GM12891 (cell line): ENCODE measurements around the gene AHRR.

ENCODE experiments used
- DNase-seq: peaks from one replicate; pipeline ENCODE4 v3.0.0; 2011; ENCODE audit warnings: low spot score; ENCODE audit not compliant: insufficient read length
- FAIRE-seq: peaks from 2 replicates; lab custom pipeline; 2011; peaks lifted over from hg19 to GRCh38; lab: Jason Lieb, UNC
- PAX5 ChIP-seq: IDR thresholded peaks from 2 replicates; pipeline ENCODE4 v1.6.1; 2011; ENCODE audit warnings: low read length, moderate library complexity, mild to moderate bottlenecking; ENCODE audit not compliant: insufficient read depth, severe bottlenecking
- POLR2A ChIP-seq: IDR thresholded peaks from 2 replicates; pipeline ENCODE4 v1.6.1; 2011; ENCODE audit warnings: low read depth, low read length, control low read depth
- POLR2AphosphoS5 ChIP-seq: IDR thresholded peaks from 2 replicates; pipeline ENCODE4 v1.6.1; 2011; ENCODE audit warnings: low read depth, low read length, control low read depth
- POU2F2 ChIP-seq: IDR thresholded peaks from 2 replicates; pipeline ENCODE4 v1.6.1; 2011; ENCODE audit warnings: low read depth, mild to moderate bottlenecking, control low read depth, low read length, moderate library complexity
- SPI1 ChIP-seq: IDR thresholded peaks from 2 replicates; pipeline ENCODE4 v1.6.1; 2011; ENCODE audit warnings: low read depth, low read length, control low read depth
- TAF1 ChIP-seq: IDR thresholded peaks from 2 replicates; pipeline ENCODE4 v1.6.1; 2011; ENCODE audit warnings: low read depth, low read length, control low read depth

The AHRR gene

DNA sequence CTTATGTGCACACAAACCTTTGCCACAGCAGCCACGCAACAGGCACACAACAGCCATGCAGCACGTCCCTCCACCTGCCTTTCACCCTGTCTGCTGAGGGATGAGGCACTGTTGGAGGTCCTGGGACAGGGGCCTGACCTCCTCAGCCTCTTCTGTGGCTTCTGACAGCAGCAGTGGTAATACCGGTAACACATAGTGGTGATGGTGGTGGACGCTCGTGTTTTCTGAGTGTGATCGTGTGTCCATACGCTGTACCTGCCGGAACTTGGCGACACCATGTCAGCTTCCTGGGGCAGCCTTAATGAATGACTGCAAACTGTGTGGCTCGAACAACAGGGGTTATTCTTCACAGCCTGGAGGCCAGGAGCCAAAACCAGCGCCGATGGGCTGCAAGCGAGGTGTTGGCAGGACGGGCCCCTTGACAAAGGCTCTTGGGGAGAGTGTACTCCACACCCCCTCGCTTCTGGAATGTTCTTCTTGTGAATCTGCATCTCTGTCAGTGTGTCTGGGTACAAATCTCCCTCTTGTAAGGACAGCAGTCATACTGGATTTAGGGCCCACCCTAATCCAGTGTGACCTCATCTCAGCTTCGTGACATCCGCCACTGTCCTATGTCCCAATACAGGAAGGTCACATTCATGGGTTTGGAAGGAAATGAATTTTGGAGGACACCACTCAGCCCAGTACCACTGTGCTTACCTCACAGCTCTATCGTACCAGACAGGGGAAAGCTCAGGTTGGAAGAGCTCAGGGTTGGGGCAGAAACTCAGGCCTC, 66.2 kb downstream of the AHRR start:
- TF ChIP-seq POLR2A (no peak), PAX5 (no peak)
- FAIRE-seq, result no peak
- no peak for DNase-seq

GRCh38 chr5:388266-389196, 67.0 kb downstream of the AHRR start:
- FAIRE-seq, result peak; percentile 28
- TF ChIP-seq TAF1 (no peak), POLR2AphosphoS5 (no peak), POU2F2 (no peak), SPI1 (no peak), PAX5 (no peak), POLR2A (no peak)

DNA sequence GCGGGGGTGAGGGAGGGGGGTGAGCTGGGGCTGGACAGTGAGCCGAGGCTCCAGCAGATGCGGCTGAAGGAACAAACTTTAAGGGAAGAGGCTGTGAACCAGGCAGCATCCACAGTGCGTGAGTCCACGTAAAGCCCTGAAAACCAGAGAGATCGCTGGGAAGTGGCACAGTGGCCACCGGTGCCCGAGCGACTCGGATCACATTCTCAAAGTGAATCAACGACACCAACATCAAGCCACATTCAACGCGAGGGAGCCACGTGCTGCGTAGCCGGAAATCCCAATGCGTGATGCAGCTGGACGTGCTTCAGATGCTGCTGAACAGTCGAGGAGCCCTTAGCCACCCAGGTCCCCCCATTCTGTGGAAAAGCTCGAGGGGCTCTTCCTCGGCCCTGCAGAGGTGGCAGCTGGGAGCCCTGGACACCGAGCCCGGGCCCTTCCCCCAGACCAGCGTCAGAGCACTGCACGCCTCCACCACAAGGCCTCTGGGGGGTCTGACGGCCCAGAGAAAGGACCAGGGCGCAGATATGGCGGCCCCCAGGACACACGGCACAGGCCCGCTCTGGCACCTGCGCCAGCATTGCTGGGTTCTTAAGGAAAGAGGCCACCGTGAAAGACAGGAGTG, 67.8 kb downstream of the AHRR start:
- no peak for TF ChIP-seq PAX5
- TF ChIP-seq TAF1, result no peak
- TF ChIP-seq POLR2AphosphoS5, result peak; percentile 28; the same call in 1 of the 2 replicates
- DNase-seq, result no peak
- FAIRE-seq, result no peak

More at GRCh38 chr5:388266-389196, 67.0 kb downstream of the AHRR start:
- DNase-seq, result no peak

DNA sequence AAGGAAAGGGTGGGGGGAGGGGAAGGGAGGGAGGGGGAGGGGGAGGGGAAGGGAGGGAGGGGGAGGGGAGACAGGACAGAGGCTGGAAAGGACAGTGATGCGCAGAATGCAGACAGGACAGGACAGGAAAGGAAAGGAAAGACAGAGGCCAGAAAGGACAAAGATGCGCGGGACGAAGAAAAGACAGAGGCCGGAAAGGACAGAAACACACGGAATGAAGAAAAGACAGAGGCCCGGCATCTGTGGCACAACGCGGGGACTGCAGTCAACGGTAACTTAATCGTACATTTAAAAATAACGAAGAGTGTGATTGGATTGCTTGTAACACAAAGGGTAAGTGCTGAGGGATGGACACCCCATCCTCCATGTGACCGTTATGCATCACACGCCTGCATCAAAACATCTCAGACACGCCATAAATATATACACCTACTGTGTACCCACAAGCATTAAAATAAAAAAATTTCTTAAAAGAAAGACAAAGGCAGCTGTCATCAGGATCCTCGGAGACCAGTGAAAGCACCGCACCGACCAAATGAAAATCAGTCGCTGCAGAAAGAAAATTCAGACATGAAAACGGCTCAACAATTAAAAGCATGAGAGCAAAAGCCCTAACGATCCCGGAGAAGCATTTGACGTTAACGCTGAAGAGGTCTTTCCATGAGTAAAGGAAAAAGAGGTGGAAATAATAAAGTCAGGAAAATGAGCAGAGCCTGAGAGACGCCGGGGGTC, 68.5 kb downstream of the AHRR start:
- DNase-seq (no peak), FAIRE-seq (no peak)
- TF ChIP-seq TAF1 (no peak), SPI1 (no peak), POU2F2 (no peak), POLR2A (no peak)

- FAIRE-seq (peak; percentile 16), DNase-seq (no peak)
- TF ChIP-seq POLR2A, result no peak
- TF ChIP-seq PAX5, result no peak
- TF ChIP-seq POLR2AphosphoS5, result no peak
- no peak for TF ChIP-seq POU2F2
- no peak for TF ChIP-seq TAF1
- TF ChIP-seq SPI1, result no peak
Observed at GRCh38 chr5:390623-391491, 69.3 kb downstream of the AHRR start.

DNA sequence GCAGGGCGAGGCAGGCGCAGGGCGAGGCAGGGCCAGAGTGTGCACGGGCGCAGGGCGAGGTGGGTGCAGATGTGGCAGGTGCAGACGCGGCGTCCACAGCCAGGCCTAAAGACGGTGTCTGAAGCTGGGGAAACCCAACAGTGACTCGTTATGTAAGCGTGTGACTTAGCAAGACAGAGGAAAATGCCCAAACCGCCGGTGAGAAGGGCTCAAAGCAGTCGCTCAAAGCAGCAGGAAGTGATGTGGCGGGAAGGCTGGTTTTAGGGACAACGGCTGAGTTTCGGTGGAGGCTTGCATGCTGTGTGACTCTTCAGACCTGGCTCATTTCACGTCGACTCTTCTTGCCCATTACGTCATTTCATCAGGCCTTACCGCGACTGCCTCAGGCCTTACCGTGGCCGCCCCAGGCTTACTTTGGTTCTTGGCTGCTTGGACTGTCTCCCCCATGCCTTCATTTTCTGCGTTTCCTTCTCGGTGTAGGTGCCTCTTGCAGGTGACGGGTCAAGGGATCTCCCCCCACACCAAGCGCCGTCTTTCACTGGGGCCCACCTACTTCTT, 71.0 kb downstream of the AHRR start:
- peak; percentile 99 for FAIRE-seq
- DNase-seq, result peak; percentile 82

DNA sequence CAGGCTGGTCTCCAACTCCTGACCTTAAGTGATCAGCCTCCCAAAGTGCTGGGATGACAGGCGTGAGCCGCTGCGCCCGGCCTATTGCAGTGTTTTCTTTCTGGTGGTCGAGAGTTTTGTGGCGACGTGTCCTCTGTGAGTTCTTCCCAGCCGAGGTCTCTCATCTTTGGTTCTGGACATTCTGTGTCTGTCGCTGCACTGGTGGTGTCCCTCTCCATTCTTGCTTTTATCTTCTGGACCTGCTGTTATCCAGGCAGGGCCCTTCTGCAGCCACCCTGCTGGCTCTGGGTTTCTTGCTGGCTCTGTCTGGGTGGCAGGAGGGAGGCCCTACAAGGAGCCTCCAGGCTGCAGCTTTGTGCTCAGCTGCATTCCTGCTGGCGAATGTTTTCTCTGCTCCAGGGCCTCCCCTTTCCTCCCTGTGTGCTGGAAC, 72.3 kb downstream of the AHRR start:
- FAIRE-seq (no peak), DNase-seq (no peak)
- TF ChIP-seq POLR2AphosphoS5, result no peak
- no peak for TF ChIP-seq SPI1
- TF ChIP-seq POU2F2, result no peak
- TF ChIP-seq POLR2A, result no peak

More for the DNA sequence above, 71.0 kb downstream of the AHRR start:
- TF ChIP-seq POLR2AphosphoS5, result peak; percentile 73; the same call in 1 of the 2 replicates
- peak; percentile 74; the same call in 1 of the 2 replicates for TF ChIP-seq POU2F2
- peak; percentile 35; the same call in 1 of the 2 replicates for TF ChIP-seq SPI1
- TF ChIP-seq POLR2A, result peak; percentile 55; the same call in 1 of the 2 replicates
- TF ChIP-seq PAX5, result no peak
- peak; percentile 30; the same call in 1 of the 2 replicates for TF ChIP-seq TAF1

DNA sequence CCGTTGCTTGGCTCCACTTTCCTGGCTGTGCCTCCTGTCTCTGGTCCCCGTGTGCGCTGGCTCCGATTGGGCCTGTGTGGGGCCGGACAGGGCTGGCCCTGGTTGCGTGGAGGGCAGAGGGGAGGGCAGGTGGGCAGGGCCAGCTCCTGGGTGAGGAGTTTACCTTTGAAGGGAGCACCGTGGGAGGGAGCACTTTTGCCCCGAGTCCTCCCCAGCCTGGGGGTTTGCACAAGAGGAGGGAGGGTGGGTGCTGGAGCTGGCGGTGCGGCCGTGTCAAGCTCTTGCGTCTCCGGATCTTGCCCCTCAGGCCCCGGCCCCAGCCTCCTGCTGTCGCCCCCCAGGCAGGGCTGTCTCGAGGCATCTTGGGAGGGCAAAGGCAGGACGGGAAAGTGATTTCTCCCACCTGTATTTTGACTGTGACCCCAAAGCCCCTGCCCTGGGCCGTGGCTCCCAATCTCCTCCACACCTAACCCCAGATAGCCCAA, 73.2 kb downstream of the AHRR start:
- no peak for FAIRE-seq
- DNase-seq, result no peak
- TF ChIP-seq SPI1, result no peak
- no peak for TF ChIP-seq PAX5
- TF ChIP-seq POLR2A, result no peak
- no peak for TF ChIP-seq POU2F2
- TF ChIP-seq POLR2AphosphoS5, result no peak
- no peak for TF ChIP-seq TAF1
